Urinary bladder (tissue), 4 donors: ENCODE data around the gene ZNF362. TPM values are rescaled to one million over a fixed set of nuclear protein-coding genes. Genes with fewer than 3 reads are reported as not detected.

Experiments used
- DNase-seq: peaks from one replicate; pipeline ENCODE4 v3.0.0-alpha.2; 2015; ENCODE audit errors: extremely low spot score
- H3K27ac ChIP-seq: one replicate; pipeline ENCODE4 v1.5.1; 2013; ENCODE audit warnings: low read depth, mild to moderate bottlenecking, moderate library complexity
- H3K36me3 ChIP-seq: one replicate; pipeline ENCODE4 v1.6.1; 2013; ENCODE audit warnings: mild to moderate bottlenecking, moderate library complexity; ENCODE audit not compliant: insufficient read depth
- H3K4me1 ChIP-seq: one replicate; pipeline ENCODE4 v1.6.1; 2013; ENCODE audit warnings: mild to moderate bottlenecking, moderate library complexity; ENCODE audit not compliant: insufficient read depth
- H3K4me3 ChIP-seq: one replicate; pipeline ENCODE4 v1.5.1; 2013; ENCODE audit warnings: low read depth, low read length
- WGBS: extraction: QIAGEN DNeasy Blood & Tissue Kit; methylation state at CpG from one replicate; pipeline ENCODE4 v1.1.7; 2013; 5-methylcytosine and 5-hydroxymethylcytosine counted together
- polyA plus RNA-seq: library from polyadenylated mRNA; stranded (reverse); fragments of 200-250 nt; gene quantifications from one replicate; pipeline ENCODE4 v1.2.3, GENCODE V29; 2013
- total RNA-seq: library from RNA; depleted of rRNA; stranded (reverse); fragments of >200 nt; gene quantifications from one replicate; pipeline ENCODE4 v1.2.3, GENCODE V29; 2014
- donor health status: healthy with polysubstance abuse.
- donor health status: healthy.

The ZNF362 gene
- total and polyA plus RNA-seq, 2 donors, result 10.3 to 33.7 TPM

DNA sequence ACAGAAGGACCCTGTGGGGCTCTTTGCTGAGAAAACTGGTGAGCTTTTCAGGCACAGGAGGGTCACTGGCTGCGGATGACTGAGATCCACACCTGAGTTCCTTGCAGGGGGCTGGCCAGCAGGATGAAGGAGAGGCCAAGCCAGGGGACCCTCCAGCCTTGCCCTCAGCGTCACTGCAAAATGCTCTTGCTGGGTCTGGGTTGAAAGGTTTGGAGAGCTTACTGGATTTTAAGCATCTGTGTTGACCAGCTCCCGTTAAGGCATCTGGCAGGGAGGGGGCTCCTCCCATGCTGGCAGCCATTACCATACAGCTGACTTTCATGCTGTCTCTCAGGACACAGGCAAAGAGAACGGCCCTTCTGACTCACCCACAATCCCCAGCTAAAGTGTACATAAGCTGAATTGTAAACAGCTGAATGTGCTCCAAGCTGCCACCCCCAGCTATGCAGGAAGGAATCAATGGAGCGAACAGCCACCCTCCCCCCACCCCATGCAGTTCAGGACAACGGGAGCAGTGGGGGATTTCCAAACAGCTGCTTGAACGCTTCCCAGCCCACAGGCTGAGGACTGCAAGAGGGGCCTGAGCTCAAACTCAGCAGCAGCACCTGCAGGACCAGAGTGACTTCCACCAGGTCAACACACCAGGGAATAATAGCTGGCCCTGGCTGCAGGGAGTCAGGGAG lies 85.9 kb downstream of the ZNF362 start:
- H3K27ac ChIP-seq, result peak overlapping the region; percentile 60
- peaks cover 3% of the 10 kb centered on the region for H3K4me1 ChIP-seq
- no peak for DNase-seq
- WGBS, result 8% methylated on average over 7 of the region's 7 CpGs
- H3K36me3 ChIP-seq, result no peaks in the 10 kb centered on the region
- H3K4me3 ChIP-seq, result no peak overlapping the region

DNA sequence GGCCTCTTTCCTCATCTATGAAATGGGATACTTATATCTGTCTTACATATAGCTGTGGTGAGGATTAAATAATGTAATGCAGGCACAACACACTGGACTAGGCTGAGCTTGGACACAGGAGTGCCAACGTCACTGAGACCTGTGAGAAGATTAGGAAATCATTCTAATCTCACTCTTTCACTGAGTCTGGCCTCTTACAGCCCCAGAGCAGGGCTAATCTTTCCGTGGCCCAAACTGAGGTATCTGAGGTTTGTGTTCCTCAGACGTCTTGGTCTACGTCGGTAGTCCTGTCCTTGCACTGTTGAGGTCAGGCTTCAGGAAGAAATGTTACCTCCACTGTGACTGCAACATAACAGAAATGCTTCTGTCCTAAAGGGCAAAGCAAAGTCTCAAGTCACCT lies 87.2 kb downstream of the ZNF362 start:
- Histone ChIP-seq H3K36me3 (no peaks in the 10 kb centered on the region), H3K27ac (no peak overlapping the region), H3K4me1 (peaks cover 3% of the 10 kb centered on the region), H3K4me3 (no peak overlapping the region)
- DNase-seq, result no peak
- 37% methylated on average over 5 of the region's 5 CpGs for WGBS

DNA sequence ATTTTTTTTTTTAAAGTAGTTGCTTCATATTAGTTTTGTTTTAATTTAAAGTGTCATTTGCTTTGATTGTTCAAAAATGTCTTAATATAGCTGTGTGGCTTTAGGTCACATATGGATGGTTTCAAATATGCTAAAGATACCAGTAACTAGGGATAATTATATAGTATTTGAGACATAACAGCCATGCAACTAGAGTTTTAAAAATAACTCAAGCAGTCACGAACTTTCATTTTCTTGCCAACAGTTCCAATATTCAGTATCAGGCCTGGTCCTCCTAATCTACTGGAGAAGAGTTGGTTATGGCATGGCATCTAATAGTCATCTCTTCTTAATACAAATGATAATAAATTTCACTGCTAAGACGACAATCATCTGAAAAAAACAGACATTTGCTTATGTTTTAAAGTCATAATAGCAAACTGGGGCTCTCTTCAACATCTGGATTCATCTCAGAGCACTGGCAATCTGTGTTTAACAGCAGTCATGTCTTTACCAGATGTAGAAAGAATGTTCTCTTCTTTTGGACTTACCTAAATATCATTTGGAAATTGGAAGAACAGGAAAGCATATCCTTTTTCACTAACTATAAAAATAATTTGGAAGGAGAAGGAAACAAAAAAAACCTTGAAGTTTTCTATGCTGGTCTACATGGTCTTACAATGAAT lies 88.7 kb downstream of the ZNF362 start:
- H3K27ac ChIP-seq, result no peak overlapping the region
- 17% methylated on average over 2 of the region's 2 CpGs for WGBS
- no peaks in the 10 kb centered on the region for H3K36me3 ChIP-seq
- no peak for DNase-seq
- H3K4me3 ChIP-seq, result no peak overlapping the region
- H3K4me1 ChIP-seq, result peaks cover 3% of the 10 kb centered on the region

DNA sequence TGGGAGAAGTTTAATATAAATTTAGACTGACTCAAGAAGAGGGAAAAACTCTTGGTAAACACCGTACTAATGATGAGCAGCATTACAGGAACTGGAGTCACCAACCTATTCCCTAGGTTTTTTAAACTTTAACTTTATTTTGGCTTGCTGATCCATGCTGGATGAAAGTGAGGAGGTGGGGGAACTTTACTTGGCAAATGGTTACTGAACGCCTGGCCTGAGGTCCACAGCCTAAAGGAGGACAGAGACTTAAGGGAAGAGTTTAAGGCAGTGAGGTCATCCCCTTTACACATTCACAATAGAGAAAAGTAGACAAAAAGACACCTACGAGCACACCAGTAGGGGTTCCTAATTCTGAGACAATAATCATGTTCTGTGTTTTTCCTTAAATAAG lies 90.2 kb downstream of the ZNF362 start:
- WGBS, result 25% methylated on average over 3 of the region's 3 CpGs
- H3K4me3 ChIP-seq, result no peak overlapping the region

DNA sequence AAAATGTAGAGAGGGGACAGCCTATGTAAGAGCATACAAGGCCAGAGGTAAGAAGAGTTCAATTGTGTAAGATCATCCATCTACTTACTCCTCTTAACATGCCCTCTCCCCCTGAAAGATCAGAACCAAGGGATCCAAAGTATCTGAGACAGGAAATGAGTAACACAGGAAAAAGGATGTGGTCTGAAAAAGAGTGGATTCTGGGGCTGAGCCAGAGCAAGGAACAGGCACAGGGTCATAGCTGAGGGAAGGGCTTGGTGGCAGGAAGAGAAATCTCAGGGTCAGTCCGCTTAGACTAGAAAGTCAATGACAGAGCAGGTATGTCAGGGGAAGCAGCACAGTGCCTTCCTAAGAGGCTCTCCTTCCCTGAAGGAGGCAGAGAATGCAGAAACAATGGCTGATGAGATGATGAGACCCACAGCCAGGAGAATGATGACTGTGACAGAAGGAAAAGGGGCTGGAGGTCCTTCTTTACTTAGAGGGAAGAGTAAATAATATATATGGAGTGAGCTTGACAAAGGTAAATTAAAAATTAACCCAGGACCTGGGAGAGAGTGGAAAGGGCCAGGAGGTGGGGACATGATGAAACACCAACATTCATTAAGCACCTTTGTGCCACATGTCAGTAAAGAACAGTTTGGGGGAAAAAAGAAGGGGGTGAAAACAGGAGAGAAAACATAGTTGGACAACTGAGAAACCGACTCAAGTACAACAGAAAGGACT lies 90.8 kb downstream of the ZNF362 start:
- Histone ChIP-seq H3K36me3 (no peaks in the 10 kb centered on the region), H3K27ac (peak overlapping the region; percentile 69), H3K4me3 (peak overlapping the region; percentile 14), H3K4me1 (peaks cover 3% of the 10 kb centered on the region)
- WGBS, result 19% methylated on average over 2 of the region's 2 CpGs
- DNase-seq, result no peak

More for the DNA sequence above, 90.2 kb downstream of the ZNF362 start:
- DNase-seq, result no peak
- Histone ChIP-seq H3K4me1 (peaks cover 3% of the 10 kb centered on the region), H3K36me3 (no peaks in the 10 kb centered on the region), H3K27ac (peak overlapping the region; percentile 69)

DNA sequence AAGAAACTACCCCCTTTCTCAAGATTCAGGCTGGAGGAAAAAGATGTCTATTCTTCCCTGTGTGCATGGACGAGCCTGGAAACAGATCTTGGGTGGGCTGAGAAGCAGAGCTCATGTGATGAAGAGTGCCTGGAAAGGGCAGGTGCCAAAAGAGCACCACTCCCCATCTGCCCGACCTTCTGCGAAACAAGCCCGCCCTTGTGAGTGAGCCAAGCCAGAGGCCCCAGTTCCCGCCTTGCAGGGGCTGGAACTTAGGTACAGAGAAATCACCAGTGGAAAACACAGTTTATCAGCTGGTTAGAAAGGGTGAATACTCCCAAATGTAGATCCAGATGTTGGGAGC lies 91.3 kb downstream of the ZNF362 start:
- Histone ChIP-seq H3K4me1 (peaks cover 3% of the 10 kb centered on the region), H3K36me3 (no peaks in the 10 kb centered on the region), H3K27ac (peak overlapping the region; percentile 69), H3K4me3 (peak overlapping the region; percentile 98)
- WGBS, result 14% methylated on average over 5 of the region's 5 CpGs
- DNase-seq, result no peak

DNA sequence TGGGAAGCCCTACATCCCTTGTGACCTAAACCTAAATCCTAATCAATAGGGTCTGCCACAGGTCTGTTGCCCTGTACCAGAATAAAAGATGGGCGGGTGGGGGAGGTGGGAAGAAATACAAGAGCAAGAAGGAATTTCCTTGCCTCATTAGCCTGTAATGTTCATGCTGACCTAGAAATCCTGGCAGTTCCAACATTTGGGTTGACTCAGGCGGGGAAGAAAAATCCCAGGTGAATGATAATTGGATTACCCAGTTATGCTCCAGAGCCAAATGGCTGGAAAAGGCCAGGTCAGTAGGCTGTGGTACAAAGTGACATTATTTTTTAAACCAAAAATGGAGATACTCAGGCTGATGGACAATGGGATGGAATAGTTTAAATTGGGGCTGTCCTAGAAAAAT lies 91.9 kb downstream of the ZNF362 start:
- peaks cover 3% of the 10 kb centered on the region for H3K4me1 ChIP-seq
- 28% methylated on average over 2 of the region's 2 CpGs for WGBS
- H3K4me3 ChIP-seq, result peak overlapping the region; percentile 98
- H3K27ac ChIP-seq, result peak overlapping the region; percentile 14
- H3K36me3 ChIP-seq, result no peaks in the 10 kb centered on the region
- no peak for DNase-seq

DNA sequence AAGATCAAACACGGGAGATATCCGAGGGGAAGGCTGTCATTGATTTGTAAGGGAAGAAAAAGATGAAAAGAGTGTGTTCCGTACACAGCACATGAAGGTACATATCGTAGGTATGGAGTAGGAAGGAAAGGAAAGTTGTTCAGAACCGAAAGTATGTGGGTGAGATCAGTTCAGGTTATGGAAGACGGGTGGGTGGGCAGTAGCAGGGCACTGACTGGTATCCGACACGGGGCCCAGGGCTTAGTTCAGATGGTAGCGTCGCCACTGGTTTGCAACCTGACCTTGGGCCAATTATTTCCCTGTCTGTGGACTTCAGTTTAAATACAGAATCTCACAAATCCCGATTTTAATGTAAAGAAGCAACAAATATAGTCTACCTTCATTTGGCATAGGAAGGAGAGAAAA lies 92.4 kb downstream of the ZNF362 start:
- no peaks in the 10 kb centered on the region for H3K36me3 ChIP-seq
- H3K4me1 ChIP-seq, result peaks cover 3% of the 10 kb centered on the region
- peak overlapping the region; percentile 98 for H3K4me3 ChIP-seq
- no peak for DNase-seq
- 2% methylated on average over 11 of the region's 11 CpGs for WGBS
- peak overlapping the region; percentile 98 for H3K27ac ChIP-seq

DNA sequence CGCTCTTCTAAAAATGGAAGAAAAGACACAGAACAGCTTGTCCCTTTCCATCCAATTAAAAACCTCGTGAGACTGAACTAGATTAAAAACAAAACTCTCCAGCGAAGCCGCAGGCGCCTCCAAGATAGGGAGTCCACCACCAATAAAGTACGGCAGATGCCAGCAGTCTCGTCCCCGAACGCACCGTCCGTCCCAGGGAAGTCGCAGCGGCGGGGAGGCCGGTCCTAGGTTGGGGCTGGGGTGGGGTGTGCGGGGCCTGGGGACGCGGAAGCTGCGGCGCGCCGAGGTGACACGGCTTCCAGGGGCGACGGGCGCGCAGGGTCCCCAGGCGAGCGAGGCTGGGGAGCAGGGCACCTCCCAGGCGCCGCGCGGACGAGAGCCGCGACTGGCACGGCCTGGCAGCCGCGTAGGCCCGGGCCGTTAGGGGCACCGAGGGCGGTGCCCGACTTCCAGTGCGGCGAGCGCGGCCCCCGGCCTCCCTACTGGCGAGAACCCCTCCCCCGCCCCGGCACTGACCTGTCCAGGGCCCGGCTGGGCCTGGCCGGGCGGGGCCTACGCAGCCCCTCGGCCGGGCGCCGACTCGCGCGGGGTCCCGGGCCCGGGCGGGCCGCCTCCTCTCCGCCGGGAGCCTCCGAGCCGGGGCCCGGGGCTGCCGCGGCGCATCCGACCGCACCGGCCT lies 92.9 kb downstream of the ZNF362 start:
- Histone ChIP-seq H3K36me3 (no peaks in the 10 kb centered on the region), H3K4me3 (peak overlapping the region; percentile 98), H3K27ac (peak overlapping the region; percentile 98), H3K4me1 (peaks cover 3% of the 10 kb centered on the region)
- WGBS, result under 1% methylated on average over 78 of the region's 78 CpGs
- no peak for DNase-seq

DNA sequence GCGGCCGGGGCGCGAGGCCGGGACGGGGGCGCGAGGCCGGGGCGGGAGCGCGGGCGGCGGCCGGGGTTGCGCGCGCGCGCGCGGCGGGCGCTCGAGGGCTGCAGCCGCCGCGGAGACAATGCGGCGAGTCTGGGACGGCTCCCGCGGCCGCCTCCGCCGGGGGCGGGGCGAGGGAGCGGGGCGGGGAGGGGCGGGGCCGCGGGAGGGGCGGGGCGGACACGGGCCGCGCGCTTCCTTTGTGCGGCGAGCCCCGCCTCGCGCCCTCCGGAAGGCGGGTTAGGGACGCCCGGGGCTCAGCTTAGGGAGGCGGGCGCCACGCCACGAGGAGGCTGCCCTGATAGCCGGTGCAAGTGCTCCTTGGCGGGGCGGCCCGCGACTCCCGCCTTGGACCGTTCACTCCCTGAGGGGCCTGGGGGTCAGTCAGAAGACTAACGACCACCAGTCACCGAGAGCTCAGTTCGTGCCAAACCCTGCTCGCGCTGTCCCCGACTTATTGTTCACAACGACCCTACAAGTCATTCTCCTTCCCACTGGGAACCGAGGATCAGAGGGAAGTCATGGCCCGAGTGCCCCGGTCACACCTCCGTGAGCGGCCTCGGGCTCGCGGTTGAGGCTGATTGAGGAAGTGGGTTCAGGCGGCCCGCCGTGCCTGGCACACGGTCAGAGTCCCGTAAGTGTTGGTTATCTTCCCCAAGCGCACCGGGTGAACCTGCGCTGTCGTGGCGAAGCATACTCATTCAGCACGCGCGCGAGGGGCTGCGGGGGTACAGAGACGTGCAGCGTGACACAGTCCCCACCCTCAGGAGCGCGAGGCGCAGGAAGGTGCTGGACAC lies 93.7 kb downstream of the ZNF362 start:
- Histone ChIP-seq H3K4me3 (peak overlapping the region; percentile 98), H3K4me1 (no peaks in the 10 kb centered on the region), H3K36me3 (no peaks in the 10 kb centered on the region), H3K27ac (peak overlapping the region; percentile 98)
- DNase-seq, result no peak
- under 1% methylated on average over 94 of the region's 104 CpGs for WGBS
